GM10266 (cell line): ENCODE data around the gene ADAMTS19.
A peak's percentile ranks its signal among the peaks of the same experiment; 100 is the strongest.

Experiments used
- DNase-seq: peaks from one replicate; pipeline ENCODE4 v3.0.0; 2012; ENCODE audit errors: extremely low spot score
- TF ChIP-seq, protein P1 (sequence below): IDR thresholded peaks from 2 replicates; pipeline ENCODE4 v1.5.1; 2012; ENCODE audit warnings: mild to moderate bottlenecking, low read depth; ENCODE audit not compliant: control insufficient read depth, insufficient read depth; ENCODE audit errors: missing control alignments

The ADAMTS19 gene

DNA sequence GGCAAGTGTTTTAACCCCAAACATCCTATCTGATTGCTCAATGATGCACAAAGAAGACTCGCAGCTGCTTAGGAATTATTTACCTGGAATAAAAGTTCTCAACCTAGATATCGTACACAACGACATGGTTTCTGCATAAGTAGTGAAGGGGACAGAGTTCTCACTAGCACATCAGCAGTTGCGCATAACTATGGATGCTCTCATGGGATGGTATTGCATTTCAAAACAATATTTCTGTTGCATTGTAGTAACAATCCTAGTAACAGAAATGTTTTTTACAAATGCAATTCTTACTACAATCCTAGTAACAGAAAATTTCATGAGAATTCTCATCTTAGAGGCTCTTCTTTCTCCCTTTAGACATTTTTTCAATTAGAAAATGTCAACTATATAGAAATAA lies 193.3 kb downstream of the ADAMTS19 start:
- TF ChIP-seq, protein P1, sequence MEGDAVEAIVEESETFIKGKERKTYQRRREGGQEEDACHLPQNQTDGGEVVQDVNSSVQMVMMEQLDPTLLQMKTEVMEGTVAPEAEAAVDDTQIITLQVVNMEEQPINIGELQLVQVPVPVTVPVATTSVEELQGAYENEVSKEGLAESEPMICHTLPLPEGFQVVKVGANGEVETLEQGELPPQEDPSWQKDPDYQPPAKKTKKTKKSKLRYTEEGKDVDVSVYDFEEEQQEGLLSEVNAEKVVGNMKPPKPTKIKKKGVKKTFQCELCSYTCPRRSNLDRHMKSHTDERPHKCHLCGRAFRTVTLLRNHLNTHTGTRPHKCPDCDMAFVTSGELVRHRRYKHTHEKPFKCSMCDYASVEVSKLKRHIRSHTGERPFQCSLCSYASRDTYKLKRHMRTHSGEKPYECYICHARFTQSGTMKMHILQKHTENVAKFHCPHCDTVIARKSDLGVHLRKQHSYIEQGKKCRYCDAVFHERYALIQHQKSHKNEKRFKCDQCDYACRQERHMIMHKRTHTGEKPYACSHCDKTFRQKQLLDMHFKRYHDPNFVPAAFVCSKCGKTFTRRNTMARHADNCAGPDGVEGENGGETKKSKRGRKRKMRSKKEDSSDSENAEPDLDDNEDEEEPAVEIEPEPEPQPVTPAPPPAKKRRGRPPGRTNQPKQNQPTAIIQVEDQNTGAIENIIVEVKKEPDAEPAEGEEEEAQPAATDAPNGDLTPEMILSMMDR, result no peak
- DNase-seq, result no peak

DNA sequence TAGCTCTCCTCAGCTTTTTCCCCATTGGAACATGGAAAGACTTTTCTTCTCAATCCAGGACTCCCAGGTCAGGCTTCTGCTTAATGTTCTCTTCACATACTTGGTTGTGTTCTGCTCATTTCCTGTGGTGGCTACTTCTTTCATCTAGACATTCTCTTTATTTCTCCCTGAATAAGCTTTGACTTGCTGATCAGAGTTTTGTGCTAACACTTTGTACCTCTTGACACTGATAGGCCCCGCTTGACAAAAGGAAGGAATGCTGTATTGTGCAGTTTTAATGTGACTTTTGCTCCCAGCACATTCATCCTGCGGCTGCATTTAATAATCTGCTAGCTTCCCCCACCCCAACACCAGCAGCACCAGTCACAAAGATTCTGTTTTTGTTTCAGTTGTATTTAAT lies 196.9 kb downstream of the ADAMTS19 start:
- TF ChIP-seq, protein P1, result no peak
- no peak for DNase-seq

DNA sequence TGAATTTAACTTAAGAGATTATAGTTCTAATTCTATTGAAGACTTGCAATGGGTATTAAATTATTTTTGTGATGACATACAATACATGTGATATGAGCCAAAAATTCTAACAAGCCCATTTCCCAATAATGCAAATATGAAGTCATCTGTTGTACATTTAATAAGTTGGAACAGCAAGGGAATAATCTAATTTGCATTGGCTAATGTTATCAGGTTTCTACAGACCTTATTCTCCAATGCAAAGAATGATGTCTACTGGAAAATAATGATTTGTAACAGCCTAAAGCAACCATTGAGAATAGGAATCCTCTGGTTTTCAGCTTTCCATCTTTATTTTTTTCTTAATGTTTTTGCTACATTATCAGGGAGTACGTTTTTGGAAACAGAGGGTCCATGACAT lies 198.7 kb downstream of the ADAMTS19 start:
- TF ChIP-seq, protein P1, result no peak

DNA sequence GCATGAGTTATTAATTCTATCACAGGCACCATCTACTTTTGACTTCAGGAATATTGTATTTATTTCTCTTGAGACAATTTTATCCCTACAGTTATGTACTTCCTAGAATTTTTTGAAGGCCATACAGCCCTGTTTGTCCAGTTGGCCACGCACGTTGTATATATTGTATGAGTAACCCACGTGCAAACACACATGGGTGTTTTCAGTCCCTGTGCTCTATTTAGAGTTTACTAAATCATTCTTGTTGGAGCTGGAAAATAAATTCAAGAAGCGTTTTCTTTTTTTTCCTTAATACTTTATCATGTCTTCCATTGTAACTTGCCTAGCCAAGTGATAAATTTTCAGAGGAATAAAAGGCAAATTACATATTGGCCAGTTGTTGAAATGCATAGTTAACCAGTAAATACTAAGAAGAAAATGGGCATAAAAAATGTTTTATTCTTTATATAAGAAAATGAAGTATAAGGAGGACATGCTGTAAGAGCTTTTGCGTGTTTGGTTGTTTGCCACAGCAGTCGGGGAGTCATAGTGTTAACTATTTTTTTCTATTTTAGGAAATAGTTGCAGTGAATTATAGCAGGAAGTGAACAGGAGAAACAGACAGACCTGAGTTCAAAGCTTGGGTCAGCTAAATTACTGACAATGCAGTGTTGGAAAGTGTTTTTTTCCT lies 201.4 kb downstream of the ADAMTS19 start:
- DNase-seq, result no peak
- TF ChIP-seq, protein P1, result no peak

More for the DNA sequence above, 198.7 kb downstream of the ADAMTS19 start:
- no peak for DNase-seq

DNA sequence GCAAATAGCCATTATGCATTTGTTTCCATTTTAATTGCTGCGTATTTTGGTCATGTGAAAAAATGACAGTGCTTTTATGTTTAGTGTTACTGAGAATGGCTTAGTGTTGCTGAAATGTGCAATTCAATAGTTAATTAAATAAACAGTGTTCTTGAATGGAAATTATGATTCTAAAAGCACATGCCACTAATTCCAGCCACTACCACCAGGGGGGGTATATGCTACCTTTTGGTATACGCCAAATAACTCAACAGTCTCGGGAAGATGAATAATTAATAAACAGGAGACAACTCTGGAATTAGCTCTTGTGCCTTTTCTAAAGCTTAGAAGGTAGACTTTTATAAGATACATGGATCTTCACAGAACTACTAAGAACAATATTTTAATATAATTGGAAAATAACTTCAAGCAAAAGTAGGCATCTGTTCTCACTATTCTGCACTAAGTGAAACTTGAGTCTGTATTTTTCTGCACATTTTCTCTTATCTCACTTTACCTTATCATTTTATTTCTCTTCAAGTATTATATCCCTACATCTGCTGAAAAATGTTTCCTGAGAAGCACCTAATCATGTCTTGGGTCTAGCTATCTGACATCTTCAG lies 204.3 kb downstream of the ADAMTS19 start:
- TF ChIP-seq, protein P1, result peak; percentile 65
- DNase-seq, result peak; percentile 21

DNA sequence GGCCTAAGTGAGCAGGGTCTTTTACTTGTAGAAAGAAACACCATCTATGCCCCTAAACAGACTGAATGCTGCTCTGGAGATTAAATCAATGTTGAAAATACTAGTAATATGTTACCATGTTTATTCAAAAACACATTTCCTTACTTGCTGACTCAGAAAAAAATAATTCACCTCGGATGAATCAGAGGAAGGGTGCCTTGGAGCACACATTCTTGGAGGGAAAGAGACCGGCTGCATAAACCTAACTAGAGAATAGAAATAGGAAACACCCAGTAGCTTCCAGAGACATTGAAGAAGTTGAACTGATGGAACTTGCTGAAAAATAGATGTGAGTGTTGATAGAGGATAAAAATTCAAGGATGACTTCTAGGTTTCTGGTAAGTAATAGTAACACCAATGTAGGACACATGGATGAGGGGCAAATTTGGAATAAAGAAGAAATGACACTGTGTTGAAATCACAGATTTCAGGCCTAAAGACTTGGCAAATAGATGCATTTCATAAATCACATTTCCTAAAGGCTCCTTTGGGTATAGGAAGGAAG lies 210.9 kb downstream of the ADAMTS19 start:
- TF ChIP-seq, protein P1, result no peak
- no peak for DNase-seq

DNA sequence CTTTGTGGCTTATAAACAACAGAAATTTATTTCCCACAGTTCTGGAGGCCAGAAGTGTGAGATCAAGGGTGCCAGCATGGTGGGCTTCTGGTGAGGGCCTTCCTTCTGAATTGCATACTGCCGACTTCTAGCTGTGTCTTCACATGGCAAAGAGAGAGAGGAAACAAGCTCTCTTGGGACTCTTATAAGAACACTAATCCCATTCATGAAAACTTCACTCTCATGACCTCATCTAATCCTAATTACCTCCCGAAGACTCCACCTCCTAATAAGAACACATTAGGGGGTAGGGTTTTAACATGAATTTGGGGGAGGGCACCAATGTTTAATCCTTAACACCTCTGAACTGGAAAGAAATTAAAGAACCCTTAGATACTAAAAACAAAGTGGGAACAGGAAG lies 211.9 kb downstream of the ADAMTS19 start:
- DNase-seq, result no peak

More for the DNA sequence above, 211.9 kb downstream of the ADAMTS19 start:
- TF ChIP-seq, protein P1, result no peak
